Trophoblast cell (in vitro differentiated cells and primary cell): ENCODE data around the gene MYO1E.
"Not testable (repeated sequence)": the region's sequence is repeated elsewhere in the genome, so short reads cannot be mapped to it uniquely, and the experiment has no call there.

Experiments used
- DNase-seq, 2 donors: peaks; one replicate each; pipeline ENCODE4 v3.0.0-alpha.2; 2016
- H2AFZ ChIP-seq: 2 replicates; pipeline ENCODE4 v1.6.1; 2013; ENCODE audit warnings: low read length, moderate library complexity, mild to moderate bottlenecking; ENCODE audit not compliant: insufficient read depth, poor library complexity
- H2AK5ac ChIP-seq: 2 replicates; pipeline ENCODE4 v1.6.1; 2013; ENCODE audit warnings: mild to moderate bottlenecking, low read length
- H2BK120ac ChIP-seq: 2 replicates; pipeline ENCODE4 v1.6.1; 2013; ENCODE audit warnings: low read length, mild to moderate bottlenecking, moderate library complexity; ENCODE audit not compliant: insufficient read depth, poor library complexity
- H2BK12ac ChIP-seq: 2 replicates; pipeline ENCODE4 v1.6.1; 2013; ENCODE audit warnings: mild to moderate bottlenecking, low read length, moderate library complexity
- H2BK5ac ChIP-seq: 2 replicates; pipeline ENCODE4 v1.6.1; 2013; ENCODE audit warnings: low read length, low read depth, moderate library complexity, mild to moderate bottlenecking; ENCODE audit not compliant: poor library complexity
- H3K14ac ChIP-seq: 2 replicates; pipeline ENCODE4 v1.6.1; 2013; ENCODE audit warnings: mild to moderate bottlenecking, low read length
- H3K18ac ChIP-seq: 2 replicates; pipeline ENCODE4 v1.6.1; 2013; ENCODE audit warnings: mild to moderate bottlenecking, low read length
- H3K23ac ChIP-seq: 2 replicates; pipeline ENCODE4 v1.6.1; 2013; ENCODE audit warnings: low read length
- H3K27ac ChIP-seq: 2 replicates; pipeline ENCODE4 v1.5.1; 2013; ENCODE audit warnings: low read depth, mild to moderate bottlenecking, inconsistent platforms, low read length, moderate library complexity
- H3K27me3 ChIP-seq: 2 replicates; pipeline ENCODE4 v1.6.1; 2013; ENCODE audit warnings: inconsistent platforms, mild to moderate bottlenecking, low read length, moderate library complexity; ENCODE audit not compliant: insufficient read depth
- H3K36me3 ChIP-seq, 2 experiments: 1 replicate in 1 of 2; 2 replicates in 1 of 2; pipeline ENCODE4 v1.6.1; 2013; ENCODE audit warnings: low read length in 2 of 2, mild to moderate bottlenecking in 2 of 2, moderate library complexity in 1 of 2; ENCODE audit not compliant: insufficient read depth in 2 of 2, control insufficient read depth in 1 of 2
- H3K4ac ChIP-seq: 2 replicates; pipeline ENCODE4 v1.6.1; 2013; ENCODE audit warnings: low read depth, mild to moderate bottlenecking, low read length, moderate library complexity
- H3K4me1 ChIP-seq, 2 experiments: 1 replicate in 1 of 2; 2 replicates in 1 of 2; pipeline ENCODE4 v1.6.1; 2013; ENCODE audit warnings: low read length in 2 of 2, mild to moderate bottlenecking in 2 of 2, moderate library complexity in 1 of 2; ENCODE audit not compliant: insufficient read depth in 2 of 2, control insufficient read depth in 1 of 2
- H3K4me2 ChIP-seq: 2 replicates; pipeline ENCODE4 v1.6.1; 2013; ENCODE audit warnings: inconsistent platforms, mild to moderate bottlenecking, low read length, moderate library complexity
- H3K4me3 ChIP-seq: 2 replicates; pipeline ENCODE4 v1.5.1; 2013; ENCODE audit warnings: mild to moderate bottlenecking, low read depth, low read length, inconsistent platforms
- H3K79me1 ChIP-seq: one replicate; pipeline ENCODE4 v1.6.1; 2013; ENCODE audit warnings: low read length
- H3K79me2 ChIP-seq: 2 replicates; pipeline ENCODE4 v1.6.1; 2013; ENCODE audit warnings: low read length, mild to moderate bottlenecking; ENCODE audit not compliant: control insufficient read depth, insufficient read depth, poor library complexity
- H3K9ac ChIP-seq: 2 replicates; pipeline ENCODE4 v1.6.1; 2013; ENCODE audit warnings: mild to moderate bottlenecking, low read length
- H3K9me3 ChIP-seq: 2 replicates; pipeline ENCODE4 v1.6.1; 2013; ENCODE audit warnings: low read depth, mild to moderate bottlenecking, control low read depth, inconsistent platforms, low read length; ENCODE audit not compliant: insufficient read depth
- H4K12ac ChIP-seq: 2 replicates; pipeline ENCODE4 v1.6.1; 2013; ENCODE audit warnings: low read depth, mild to moderate bottlenecking, low read length, moderate library complexity
- H4K8ac ChIP-seq: 2 replicates; pipeline ENCODE4 v1.6.1; 2013; ENCODE audit warnings: low read depth, mild to moderate bottlenecking, low read length, moderate library complexity
- H4K91ac ChIP-seq: one replicate; pipeline ENCODE4 v1.6.1; 2013; ENCODE audit warnings: low read depth, mild to moderate bottlenecking, low read length, moderate library complexity
- WGBS: extraction: QIAGEN DNeasy Blood & Tissue Kit; methylation state at CpG from one replicate; pipeline ENCODE4 v1.1.7; 2013; ENCODE audit warnings: missing lambda C conversion rate; ENCODE audit not compliant: insufficient read length, insufficient coverage; ENCODE audit errors: extremely low coverage; 5-methylcytosine and 5-hydroxymethylcytosine counted together

The MYO1E gene

DNA sequence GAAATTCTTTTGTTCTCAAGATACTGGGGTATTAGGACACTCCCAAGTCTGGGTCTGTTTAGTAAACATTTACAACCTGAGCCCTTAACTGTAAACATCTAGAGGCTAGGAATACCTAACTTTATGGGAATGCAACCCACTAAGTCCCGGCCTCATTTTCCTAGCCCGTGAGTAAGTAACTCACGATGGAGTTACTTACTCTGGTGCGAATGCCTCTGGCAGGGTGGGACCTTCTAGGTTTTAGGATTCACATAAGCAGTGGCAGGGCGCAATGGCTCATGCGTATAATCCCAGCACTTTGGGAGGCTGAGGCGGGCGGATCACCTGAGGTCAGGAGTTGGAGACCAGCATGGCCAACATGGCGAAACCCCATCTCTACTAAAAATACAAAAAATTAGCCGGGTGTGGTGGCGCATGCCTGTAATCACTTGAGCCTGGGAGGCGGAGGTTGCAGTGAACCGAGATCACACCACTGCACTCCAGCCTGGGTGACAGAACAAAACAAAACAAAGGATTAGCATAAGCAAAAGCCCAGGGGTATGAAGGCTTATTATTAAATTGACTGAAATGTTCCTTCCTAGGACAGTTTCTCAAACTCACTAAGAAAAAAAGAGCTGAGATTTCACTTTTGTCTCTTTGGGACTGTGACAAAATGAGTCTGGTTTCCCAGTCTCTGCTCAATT lies 14.7 kb upstream of the MYO1E start:
- H3K4ac ChIP-seq, H4K12ac ChIP-seq, H2BK120ac ChIP-seq, H3K23ac ChIP-seq, H2AK5ac ChIP-seq, H3K4me1 ChIP-seq, H2BK5ac ChIP-seq, H3K79me1 ChIP-seq, H3K14ac ChIP-seq, H3K18ac ChIP-seq, H3K27me3 ChIP-seq, H3K36me3 ChIP-seq, H4K91ac ChIP-seq, H2AFZ ChIP-seq, H4K8ac ChIP-seq, H2BK12ac ChIP-seq, H3K4me3 ChIP-seq, H3K79me2 ChIP-seq, H3K9ac ChIP-seq, H3K27ac ChIP-seq, H3K9me3 ChIP-seq, H3K4me2 ChIP-seq: not testable (repeated sequence)
- DNase-seq: peak; percentile 84 to 90
- no CpG with 5 or more reads among the region's 13 CpGs for WGBS

- Histone ChIP-seq H3K4ac (no peak overlapping the region), H3K14ac (no peak overlapping the region), H3K9me3 (no peaks in the 10 kb centered on the region), H3K27ac (no peak overlapping the region), H2BK120ac (no peak overlapping the region), H3K79me2 (no peaks in the 10 kb centered on the region), H3K79me1 (peaks cover 2% of the 10 kb centered on the region), H3K27me3 (no peaks in the 10 kb centered on the region), H2AK5ac (no peak overlapping the region), H4K91ac (no peak overlapping the region), H3K23ac (no peak overlapping the region), H2BK5ac (no peak overlapping the region), H3K4me3 (no peak overlapping the region), H4K12ac (no peak overlapping the region), H3K4me2 (no peak overlapping the region), H3K4me1 (peaks cover 0 to 7% of the 10 kb centered on the region in 2 experiments), H3K9ac (no peak overlapping the region), H2AFZ (no peak overlapping the region), H3K18ac (no peak overlapping the region), H4K8ac (no peak overlapping the region), H2BK12ac (no peak overlapping the region), H3K36me3 (no peaks in the 10 kb centered on the region)
- DNase-seq: no peak
- no CpG with 5 or more reads among the region's 4 CpGs for WGBS
Measured at GRCh38 chr15:59385171-59385570, 12.5 kb upstream of the MYO1E start.

DNA sequence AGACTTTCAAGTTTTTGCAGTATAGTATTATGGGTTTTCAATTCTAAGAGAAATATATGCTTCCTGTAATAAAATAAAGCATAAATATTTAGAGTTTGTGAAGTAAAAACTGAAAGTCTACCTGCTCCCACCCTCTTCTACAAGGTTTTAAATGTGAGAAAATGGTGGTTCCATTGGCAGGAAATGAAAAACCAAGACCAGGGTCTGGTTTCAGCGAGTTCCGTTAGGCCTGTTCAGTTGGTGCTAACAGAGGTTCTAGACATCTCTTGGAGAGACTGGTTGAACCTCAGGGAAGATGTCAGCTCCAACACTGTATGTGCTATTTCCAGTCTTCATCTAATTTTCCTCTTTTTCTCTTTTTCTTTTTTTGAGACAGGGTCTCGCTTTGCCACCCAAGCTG lies 11.8 kb upstream of the MYO1E start:
- Histone ChIP-seq H3K4me1 (peaks cover 0 to 7% of the 10 kb centered on the region in 2 experiments), H2BK120ac (no peak overlapping the region), H4K8ac (no peak overlapping the region), H2BK5ac (no peak overlapping the region), H4K91ac (no peak overlapping the region), H3K18ac (no peak overlapping the region), H3K9me3 (no peaks in the 10 kb centered on the region), H3K9ac (no peak overlapping the region), H2AFZ (no peak overlapping the region), H3K79me2 (no peaks in the 10 kb centered on the region), H3K4ac (no peak overlapping the region), H3K27ac (no peak overlapping the region), H3K27me3 (no peaks in the 10 kb centered on the region), H4K12ac (no peak overlapping the region), H3K4me2 (no peak overlapping the region), H2BK12ac (no peak overlapping the region), H3K14ac (no peak overlapping the region), H2AK5ac (no peak overlapping the region), H3K23ac (no peak overlapping the region), H3K36me3 (no peaks in the 10 kb centered on the region), H3K4me3 (no peak overlapping the region), H3K79me1 (peaks cover 2% of the 10 kb centered on the region)
- no peak for DNase-seq
- WGBS: no CpG with 5 or more reads among the region's 3 CpGs

GRCh38 chr15:59380902-59381610 lies 8.4 kb upstream of the MYO1E start:
- no CpG with 5 or more reads among the region's 7 CpGs for WGBS
- Histone ChIP-seq H3K23ac (no peak overlapping the region), H3K18ac (no peak overlapping the region), H4K12ac (no peak overlapping the region), H2AK5ac (no peak overlapping the region), H3K9ac (no peak overlapping the region), H3K27ac (peak overlapping the region; percentile 59), H3K4ac (no peak overlapping the region), H2BK12ac (no peak overlapping the region), H2AFZ (no peak overlapping the region), H3K14ac (no peak overlapping the region), H2BK5ac (no peak overlapping the region), H3K79me2 (no peaks in the 10 kb centered on the region), H3K79me1 (peaks cover 2% of the 10 kb centered on the region), H3K36me3 (no peaks in the 10 kb centered on the region), H2BK120ac (no peak overlapping the region), H3K9me3 (no peaks in the 10 kb centered on the region), H3K27me3 (no peaks in the 10 kb centered on the region), H4K8ac (peak overlapping the region; percentile 26), H3K4me3 (no peak overlapping the region), H4K91ac (peak overlapping the region; percentile 14), H3K4me1 (peaks cover 0 to 7% of the 10 kb centered on the region in 2 experiments), H3K4me2 (peak overlapping the region; percentile 19)
- DNase-seq: peak; percentile 78 to 92
